Neural cell (in vitro differentiated cells): ENCODE measurements around the gene VPS37B. TPM values are rescaled to one million over a fixed set of nuclear protein-coding genes. Genes with fewer than 3 reads are reported as not detected.

ENCODE experiments used
- H2AFZ ChIP-seq: fragments of 200-600, 300-800 bp; sonication (generic), shearing (Covaris generic); 2 replicates; pipeline ENCODE4 v1.6.0; 2014; ENCODE audit warnings: low read depth, mild to moderate bottlenecking, antibody characterized with exemption, low read length, moderate library complexity
- H3F3A ChIP-seq: fragments of 200-600 bp; shearing (Covaris generic); 2 replicates; pipeline ENCODE4 v1.6.1; 2016; ENCODE audit warnings: mild to moderate bottlenecking, moderate library complexity, mixed read lengths, antibody characterized with exemption, low read length; ENCODE audit not compliant: insufficient read depth, poor library complexity, severe bottlenecking
- H3K27ac ChIP-seq: fragments of 200-600, 300-800 bp; sonication (generic), shearing (Covaris generic); 2 replicates; pipeline ENCODE4 v1.5.1; 2014; ENCODE audit warnings: mild to moderate bottlenecking, low read length, moderate library complexity
- H3K27me3 ChIP-seq: fragments of 300-800, 200-600 bp; sonication (generic), shearing (Covaris generic); 2 replicates; pipeline ENCODE4 v1.6.0; 2014; ENCODE audit warnings: mild to moderate bottlenecking, low read depth, low read length, moderate library complexity; ENCODE audit not compliant: insufficient read depth
- H3K36me3 ChIP-seq: fragments of 300-800, 200-600 bp; sonication (generic), shearing (Covaris generic); 2 replicates; pipeline ENCODE4 v1.5.1; 2014; ENCODE audit warnings: mild to moderate bottlenecking, antibody characterized with exemption, low read length, moderate library complexity; ENCODE audit not compliant: insufficient read depth
- H3K4me2 ChIP-seq: fragments of 300-800, 200-600 bp; sonication (generic), shearing (Covaris generic); 2 replicates; pipeline ENCODE4 v1.6.0; 2014; ENCODE audit warnings: mild to moderate bottlenecking, low read length
- H3K4me3 ChIP-seq: fragments of 300-800, 200-600 bp; sonication (generic), shearing (Covaris generic); 2 replicates; pipeline ENCODE4 v1.5.1; 2014; ENCODE audit warnings: mild to moderate bottlenecking, low read length, moderate library complexity
- H3K79me2 ChIP-seq: fragments of 200-600 bp; shearing (Covaris generic); replicated peaks from 2 replicates; pipeline ENCODE4 v1.6.0; 2014; ENCODE audit warnings: mild to moderate bottlenecking, low read length, moderate library complexity; ENCODE audit not compliant: insufficient read depth
- H3K9ac ChIP-seq: fragments of 300-800, 200-600 bp; sonication (generic), shearing (Covaris generic); 2 replicates; pipeline ENCODE4 v1.6.1; 2016; ENCODE audit warnings: mild to moderate bottlenecking, low read length, mixed read lengths
- H3K9me2 ChIP-seq: fragments of 200-600 bp; shearing (Covaris generic); 2 replicates; pipeline ENCODE4 v1.6.1; 2016; ENCODE audit warnings: mild to moderate bottlenecking, low read length, mixed read lengths; ENCODE audit not compliant: insufficient read depth
- H3K9me3 ChIP-seq: fragments of 200-600, 300-800 bp; sonication (generic), shearing (Covaris generic); 2 replicates; pipeline ENCODE4 v1.6.1; 2016; ENCODE audit warnings: mild to moderate bottlenecking, mixed run types, low read length, moderate library complexity, mixed read lengths
- H4K20me1 ChIP-seq: fragments of 200-600 bp; shearing (Covaris generic); 2 replicates; pipeline ENCODE4 v1.6.1; 2016; ENCODE audit warnings: mild to moderate bottlenecking, mixed run types; ENCODE audit not compliant: insufficient read depth
- CTCF ChIP-seq: fragments of 450-650 bp; IDR thresholded peaks from 2 replicates; pipeline ENCODE4 v1.5.1; 2014; ENCODE audit warnings: antibody characterized with exemption, mild to moderate bottlenecking, moderate library complexity; ENCODE audit not compliant: poor library complexity, severe bottlenecking
- EP300 ChIP-seq: fragments of 450-650 bp; conservative IDR thresholded peaks from 2 replicates; pipeline ENCODE4 v1.6.1; 2014; ENCODE audit warnings: antibody characterized with exemption, mild to moderate bottlenecking, moderate library complexity; ENCODE audit not compliant: poor library complexity, severe bottlenecking
- EZH2 ChIP-seq: fragments of 200-600, 300-800 bp; shearing (Covaris generic), sonication (generic); IDR thresholded peaks from 2 replicates; pipeline ENCODE4 v1.6.1; 2014; ENCODE audit warnings: antibody characterized with exemption, low read length, borderline replicate concordance, mild to moderate bottlenecking; ENCODE audit not compliant: insufficient read depth, poor library complexity, severe bottlenecking
- MXI1 ChIP-seq: fragments of 450-650 bp; conservative IDR thresholded peaks from 2 replicates; pipeline ENCODE4 v1.6.1; 2014; ENCODE audit warnings: antibody characterized with exemption, mild to moderate bottlenecking; ENCODE audit not compliant: poor library complexity, severe bottlenecking
- POLR2AphosphoS5 ChIP-seq: IDR thresholded peaks from 2 replicates; pipeline ENCODE4 v1.6.1; 2012
- RAD21 ChIP-seq: fragments of 450-650 bp; conservative IDR thresholded peaks from 2 replicates; pipeline ENCODE4 v1.6.1; 2014; ENCODE audit warnings: antibody characterized with exemption, mild to moderate bottlenecking, moderate library complexity
- SMC3 ChIP-seq: fragments of 450-650 bp; conservative IDR thresholded peaks from 2 replicates; pipeline ENCODE4 v1.6.1; 2014; ENCODE audit warnings: antibody characterized with exemption, mild to moderate bottlenecking, moderate library complexity; ENCODE audit not compliant: poor library complexity
- TAF1 ChIP-seq: IDR thresholded peaks from 2 replicates; pipeline ENCODE4 v1.6.1; 2012; ENCODE audit warnings: low read depth
- polyA plus RNA-seq: library from polyadenylated mRNA; depleted of rRNA; stranded (reverse); fragments of >200 nt; gene quantifications from 2 replicates; pipeline ENCODE4 v1.2.3, GENCODE V29; 2014
- TF ChIP-seq, protein P1 (sequence below): IDR thresholded peaks from 2 replicates; pipeline ENCODE4 v1.6.1; 2012; ENCODE audit warnings: borderline replicate concordance

VPS37B gene
- polyA plus RNA-seq, 1 donor from 2014 or later: 30.2 TPM

GRCh38 chr12:122884860-122885259, 11.1 kb downstream of the VPS37B start:
- H3K4me3 ChIP-seq: no peak overlapping the region
- H2AFZ ChIP-seq: no peak overlapping the region
- H3K27ac ChIP-seq: no peak overlapping the region
- TF ChIP-seq RAD21 (no peak), EZH2 (no peak), TAF1 (no peak), SMC3 (no peak), CTCF (no peak), EP300 (no peak), POLR2AphosphoS5 (no peak), MXI1 (no peak)
- TF ChIP-seq, protein P1, sequence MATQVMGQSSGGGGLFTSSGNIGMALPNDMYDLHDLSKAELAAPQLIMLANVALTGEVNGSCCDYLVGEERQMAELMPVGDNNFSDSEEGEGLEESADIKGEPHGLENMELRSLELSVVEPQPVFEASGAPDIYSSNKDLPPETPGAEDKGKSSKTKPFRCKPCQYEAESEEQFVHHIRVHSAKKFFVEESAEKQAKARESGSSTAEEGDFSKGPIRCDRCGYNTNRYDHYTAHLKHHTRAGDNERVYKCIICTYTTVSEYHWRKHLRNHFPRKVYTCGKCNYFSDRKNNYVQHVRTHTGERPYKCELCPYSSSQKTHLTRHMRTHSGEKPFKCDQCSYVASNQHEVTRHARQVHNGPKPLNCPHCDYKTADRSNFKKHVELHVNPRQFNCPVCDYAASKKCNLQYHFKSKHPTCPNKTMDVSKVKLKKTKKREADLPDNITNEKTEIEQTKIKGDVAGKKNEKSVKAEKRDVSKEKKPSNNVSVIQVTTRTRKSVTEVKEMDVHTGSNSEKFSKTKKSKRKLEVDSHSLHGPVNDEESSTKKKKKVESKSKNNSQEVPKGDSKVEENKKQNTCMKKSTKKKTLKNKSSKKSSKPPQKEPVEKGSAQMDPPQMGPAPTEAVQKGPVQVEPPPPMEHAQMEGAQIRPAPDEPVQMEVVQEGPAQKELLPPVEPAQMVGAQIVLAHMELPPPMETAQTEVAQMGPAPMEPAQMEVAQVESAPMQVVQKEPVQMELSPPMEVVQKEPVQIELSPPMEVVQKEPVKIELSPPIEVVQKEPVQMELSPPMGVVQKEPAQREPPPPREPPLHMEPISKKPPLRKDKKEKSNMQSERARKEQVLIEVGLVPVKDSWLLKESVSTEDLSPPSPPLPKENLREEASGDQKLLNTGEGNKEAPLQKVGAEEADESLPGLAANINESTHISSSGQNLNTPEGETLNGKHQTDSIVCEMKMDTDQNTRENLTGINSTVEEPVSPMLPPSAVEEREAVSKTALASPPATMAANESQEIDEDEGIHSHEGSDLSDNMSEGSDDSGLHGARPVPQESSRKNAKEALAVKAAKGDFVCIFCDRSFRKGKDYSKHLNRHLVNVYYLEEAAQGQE: no peak
- H3F3A ChIP-seq: peaks cover 4% of the 10 kb centered on the region
- no peaks in the 10 kb centered on the region for H3K27me3 ChIP-seq
- H3K9me2 ChIP-seq: no peaks in the 10 kb centered on the region
- H3K79me2 ChIP-seq: peaks cover 79% of the 10 kb centered on the region
- H3K36me3 ChIP-seq: no peaks in the 10 kb centered on the region
- no peak overlapping the region for H3K9ac ChIP-seq
- no peaks in the 10 kb centered on the region for H4K20me1 ChIP-seq
- H3K4me2 ChIP-seq: no peak overlapping the region
- H3K9me3 ChIP-seq: no peaks in the 10 kb centered on the region

DNA sequence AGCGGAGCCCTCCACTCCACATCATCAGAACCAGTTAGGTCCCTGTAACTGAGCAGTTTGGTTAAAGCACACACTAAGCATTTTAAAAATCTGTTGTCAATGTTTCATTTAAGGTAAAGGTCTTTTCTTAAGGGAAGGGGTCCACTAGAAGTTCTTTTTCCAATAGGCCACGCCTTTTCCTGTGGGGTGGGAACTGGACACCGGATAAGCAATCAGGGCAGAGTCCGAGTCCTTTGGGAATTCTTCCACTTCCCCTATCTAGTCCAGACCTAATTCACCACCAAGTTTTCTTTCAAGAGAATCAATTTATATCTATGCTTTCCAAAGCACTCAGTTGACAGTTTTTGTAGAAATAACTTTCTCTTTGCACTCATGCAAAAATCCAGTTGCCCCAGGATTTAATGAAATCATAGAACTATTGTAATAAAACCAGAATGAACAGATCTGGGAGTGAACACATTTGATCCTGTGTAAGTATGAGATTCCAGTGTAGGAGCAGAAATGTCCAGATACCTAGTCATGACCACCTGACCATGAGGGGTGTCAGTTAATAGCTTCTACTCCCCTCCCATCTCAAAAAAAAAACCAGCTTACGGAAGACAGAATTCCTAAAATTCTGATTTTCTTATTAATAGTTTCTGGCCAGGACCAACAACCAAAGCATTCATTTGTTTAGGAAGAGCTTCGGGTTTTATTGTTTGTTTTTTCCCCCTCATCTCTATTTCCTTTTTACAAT, 11.7 kb downstream of the VPS37B start:
- TF ChIP-seq POLR2AphosphoS5 (no peak), SMC3 (no peak), TAF1 (no peak)
- H3K4me2 ChIP-seq: no peak overlapping the region
- H3K4me3 ChIP-seq: no peak overlapping the region
- no peaks in the 10 kb centered on the region for H3K27me3 ChIP-seq
- peaks cover 4% of the 10 kb centered on the region for H3F3A ChIP-seq
- no peaks in the 10 kb centered on the region for H4K20me1 ChIP-seq
- no peaks in the 10 kb centered on the region for H3K9me2 ChIP-seq
- H3K9me3 ChIP-seq: no peaks in the 10 kb centered on the region
- no peak overlapping the region for H3K9ac ChIP-seq
- no peak overlapping the region for H2AFZ ChIP-seq
- H3K27ac ChIP-seq: no peak overlapping the region
- peaks cover 74% of the 10 kb centered on the region for H3K79me2 ChIP-seq
- no peaks in the 10 kb centered on the region for H3K36me3 ChIP-seq
